Tibial nerve (tissue), 4 donors: Measurements from ENCODE around the gene PLAAT1. TPM values are rescaled to one million over a fixed set of nuclear protein-coding genes. Genes with fewer than 3 reads are reported as not detected.

Experiments
- DNase-seq, 2 donors: peaks; one replicate each; pipeline ENCODE4 v3.0.0-alpha.2; 2019; ENCODE audit warnings: low spot score in 2 of 2
- H3K27ac ChIP-seq, 4 donors: fragments of 200-600 bp; sonication (generic) in 3 of 4; one replicate each; pipeline ENCODE4 v1.5.1; 2017 to 2019; ENCODE audit warnings: mild to moderate bottlenecking in 1 of 4
- H3K27me3 ChIP-seq, 2 donors: fragments of 200-600 bp; sonication (generic) in 1 of 2; one replicate each; pipeline versions ENCODE4 v1.5.1 to v1.6.0; 2017 to 2019
- H3K36me3 ChIP-seq, 3 donors: fragments of 200-600 bp; sonication (generic); one replicate each; pipeline ENCODE4 v1.5.1; 2018 to 2019
- H3K4me1 ChIP-seq, 4 donors: fragments of 200-600 bp; sonication (generic) in 3 of 4; one replicate each; pipeline ENCODE4 v1.5.1; 2017 to 2019
- H3K4me3 ChIP-seq, 4 donors: fragments of 200-600 bp; sonication (generic) in 3 of 4; one replicate each; pipeline ENCODE4 v1.5.1; 2017 to 2019; ENCODE audit warnings: mild to moderate bottlenecking in 1 of 4, moderate library complexity in 1 of 4
- H3K9me3 ChIP-seq, 4 donors: fragments of 200-600 bp; sonication (generic) in 3 of 4; one replicate each; pipeline ENCODE4 v1.5.1; 2017 to 2019
- CTCF ChIP-seq, 5 experiments: fragments of 200-600 bp in 3 of 5; fragments of 450-650 bp in 2 of 5; sonication (generic) in 3 of 5; IDR thresholded peaks; one replicate each; pipeline ENCODE4 v1.5.1; 2016 to 2019; ENCODE audit warnings: antibody characterized with exemption in 5 of 5, mild to moderate bottlenecking in 3 of 5, moderate library complexity in 2 of 5
- EP300 ChIP-seq, 2 donors: sonication (generic); formaldehyde crosslinking; IDR thresholded peaks; one replicate each; pipeline ENCODE4 v1.6.1; 2017; ENCODE audit warnings: antibody characterized with exemption in 2 of 2, mild to moderate bottlenecking in 1 of 2
- POLR2A ChIP-seq, 2 donors: fragments of 450-650 bp; IDR thresholded peaks; one replicate each; pipeline ENCODE4 v1.6.1; 2017; ENCODE audit warnings: antibody characterized with exemption in 2 of 2, mild to moderate bottlenecking in 2 of 2, moderate library complexity in 2 of 2
- WGBS, 2 donors: methylation state at CpG; one replicate each; pipeline ENCODE4 v1.1.5; 2018; 5-methylcytosine and 5-hydroxymethylcytosine counted together
- total RNA-seq, 4 donors: library from RNA; depleted of rRNA; stranded (reverse); fragments of >200 nt; gene quantifications; one replicate each; pipeline ENCODE4 v1.1.0, GENCODE V29; 2016

The PLAAT1 gene
- total RNA-seq, 4 donors from 2014 or later, result 0.84 TPM; not detected in 3

GRCh38 chr3:193317682-193318300 is 76.8 kb downstream of the PLAAT1 start:
- no peaks in the 10 kb centered on the region for H3K9me3 ChIP-seq
- 73 to 75% methylated on average over 2 of the region's 2 CpGs for WGBS, 2 donors
- DNase-seq, result no peak
- H3K36me3 ChIP-seq, result no peaks in the 10 kb centered on the region
- no peaks in the 10 kb centered on the region for H3K27me3 ChIP-seq
- no peak overlapping the region for H3K4me3 ChIP-seq
- no peak for TF ChIP-seq POLR2A (IDR thresholded peaks at IDR 0.05)
- no peak for TF ChIP-seq EP300 (IDR thresholded peaks at IDR 0.05)
- no peak for TF ChIP-seq CTCF (IDR thresholded peaks at IDR 0.05)
- H3K27ac ChIP-seq, result no peak overlapping the region
- no peaks in the 10 kb centered on the region for H3K4me1 ChIP-seq

Other genes starting within 250 kb of the PLAAT1 start
- under 1 TPM in 1 of 4 donors, not detected in 3; under 0.01 TPM for gene ATP13A5, start 137.5 kb downstream of the PLAAT1 start, total RNA-seq